Endometrium (tissue), 2 donors: ENCODE data around the gene GNAQ.
A peak's percentile ranks its signal among the peaks of the same experiment; 100 is the strongest.

Source experiments
- FAIRE-seq: peaks from 2 replicates; lab custom pipeline; 2012; peaks lifted over from hg19 to GRCh38; lab: Jason Lieb, UNC
- donor health status: control.
- donor health status: control.

The GNAQ gene

DNA sequence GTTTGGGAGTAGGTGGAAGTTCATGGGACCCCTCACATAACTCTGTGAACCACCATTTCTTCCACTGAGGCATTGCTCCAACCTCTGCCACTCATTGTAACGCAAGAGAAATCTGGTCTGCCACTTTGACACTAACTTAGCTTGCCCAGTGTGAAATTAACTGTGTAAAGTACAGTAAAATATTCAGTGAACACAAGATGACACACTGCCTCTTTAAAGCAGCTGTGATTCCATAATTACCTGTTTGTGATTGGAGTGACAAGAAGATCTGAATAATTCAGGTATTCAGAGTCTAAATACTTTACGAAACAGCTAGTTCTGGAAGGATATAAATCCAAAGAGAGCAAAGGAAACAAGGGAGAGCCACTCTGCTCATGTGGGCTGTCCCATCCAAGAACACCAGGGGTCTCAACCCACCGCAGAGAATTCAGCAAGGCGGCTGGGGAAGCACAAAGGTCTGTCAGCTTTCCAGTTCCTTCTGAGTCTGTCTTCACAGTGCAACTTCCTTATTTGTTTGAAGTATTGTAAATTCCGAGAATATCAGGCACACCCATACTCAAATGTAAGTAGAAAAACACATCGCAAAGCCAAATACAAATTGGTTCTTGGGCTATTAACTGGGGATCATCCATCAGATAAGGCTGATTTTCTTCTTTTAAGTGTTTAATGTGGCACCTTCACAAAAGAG lies 86.9 kb downstream of the GNAQ start:
- no peak for FAIRE-seq

DNA sequence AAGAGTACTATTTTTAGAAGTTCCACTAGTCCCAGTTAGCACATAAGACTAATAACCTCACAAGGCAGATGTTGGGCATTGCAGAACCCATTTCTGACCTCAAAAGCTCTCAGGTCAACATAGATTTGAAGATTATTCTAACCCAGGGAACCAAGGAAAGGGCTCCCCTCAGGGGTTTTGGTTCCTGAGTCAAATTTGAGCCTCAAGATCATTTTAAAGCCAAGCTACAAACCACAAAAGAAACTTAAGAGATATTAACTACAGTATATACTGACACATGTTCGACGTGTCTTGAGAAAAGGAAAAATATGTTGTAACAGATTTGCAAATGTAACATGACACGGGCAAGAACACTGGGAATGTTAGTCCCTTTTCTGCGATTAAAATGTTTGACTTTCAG lies 88.6 kb downstream of the GNAQ start:
- no peak for FAIRE-seq

DNA sequence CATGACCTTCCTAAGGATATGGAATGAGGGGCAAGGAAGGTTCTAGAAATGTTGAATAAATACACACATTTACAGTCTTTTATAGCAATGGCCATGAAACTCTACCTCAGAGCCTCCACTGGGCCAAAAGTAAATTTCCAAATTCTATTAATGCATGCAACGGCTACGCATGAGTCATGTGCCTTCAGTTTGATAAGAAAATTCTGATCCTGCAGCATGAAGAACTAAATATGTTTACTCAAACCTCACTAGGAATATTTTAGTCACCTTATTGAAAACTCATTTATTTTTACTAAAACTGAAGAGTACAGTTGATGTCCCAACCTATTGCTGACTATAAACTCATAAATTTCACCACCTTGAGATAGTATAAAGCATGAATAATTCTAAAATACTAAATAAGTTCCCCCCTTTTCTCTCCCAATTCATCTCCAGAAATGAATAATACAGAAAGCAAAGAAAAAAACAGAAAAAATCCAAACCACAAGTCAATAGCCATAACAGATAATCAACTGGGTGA lies 92.4 kb downstream of the GNAQ start:
- FAIRE-seq = no peak

DNA sequence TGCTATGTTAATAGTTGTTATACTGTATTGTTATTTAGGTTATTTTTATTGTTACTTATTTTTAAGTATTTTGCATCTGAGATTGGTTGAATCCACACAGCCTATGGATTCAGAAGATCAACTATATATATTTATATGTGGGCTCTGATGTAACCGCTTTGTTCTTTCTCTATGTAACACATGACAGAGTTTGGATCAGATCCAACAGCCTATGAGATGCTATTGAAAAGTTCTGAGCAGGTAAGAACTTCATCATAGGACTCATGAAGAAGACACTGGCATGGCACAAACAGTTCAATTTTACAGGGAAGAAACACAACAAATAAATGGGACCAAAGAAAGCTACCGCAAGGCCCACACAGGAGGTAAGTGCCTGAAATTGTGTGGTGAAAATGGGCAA lies 93.4 kb downstream of the GNAQ start:
- FAIRE-seq = no peak

DNA sequence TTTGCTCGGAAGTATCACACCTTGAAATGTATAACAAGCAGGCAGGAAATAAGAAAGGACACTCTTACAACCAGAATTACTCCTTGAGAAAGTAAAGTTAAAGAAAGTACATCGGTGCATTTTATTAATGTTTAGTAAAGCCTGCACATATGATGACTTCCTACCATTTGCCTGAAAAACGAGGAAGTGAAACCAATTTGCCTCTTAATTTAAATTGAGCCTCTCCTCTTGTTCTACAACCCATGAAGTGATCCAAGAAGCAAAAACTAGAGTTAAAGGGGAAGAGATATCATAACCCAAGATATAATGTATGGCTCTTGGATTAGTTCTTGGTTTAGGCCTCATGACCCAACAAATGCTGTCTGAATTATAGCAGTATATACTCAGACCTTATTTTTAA lies 95.6 kb downstream of the GNAQ start:
- no peak for FAIRE-seq

DNA sequence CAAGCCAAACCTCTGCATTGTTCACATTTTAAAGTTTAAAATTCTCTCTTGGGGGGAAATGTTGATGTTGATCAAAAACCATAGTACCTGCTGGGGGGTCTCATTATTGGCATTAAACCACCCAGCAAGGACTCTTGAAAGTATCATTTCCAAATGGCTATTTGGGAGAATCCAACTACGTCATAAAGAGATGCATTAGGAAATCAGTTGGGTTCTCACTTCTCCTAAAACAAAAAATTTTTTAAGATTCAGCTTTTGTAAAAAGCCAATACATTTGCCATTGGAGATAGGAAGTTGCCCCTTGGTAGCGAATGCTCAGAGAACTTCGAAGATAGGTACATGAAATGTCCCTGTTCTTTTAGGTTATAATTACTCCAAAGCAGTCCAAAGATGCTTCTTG lies 96.4 kb downstream of the GNAQ start:
- no peak for FAIRE-seq

DNA sequence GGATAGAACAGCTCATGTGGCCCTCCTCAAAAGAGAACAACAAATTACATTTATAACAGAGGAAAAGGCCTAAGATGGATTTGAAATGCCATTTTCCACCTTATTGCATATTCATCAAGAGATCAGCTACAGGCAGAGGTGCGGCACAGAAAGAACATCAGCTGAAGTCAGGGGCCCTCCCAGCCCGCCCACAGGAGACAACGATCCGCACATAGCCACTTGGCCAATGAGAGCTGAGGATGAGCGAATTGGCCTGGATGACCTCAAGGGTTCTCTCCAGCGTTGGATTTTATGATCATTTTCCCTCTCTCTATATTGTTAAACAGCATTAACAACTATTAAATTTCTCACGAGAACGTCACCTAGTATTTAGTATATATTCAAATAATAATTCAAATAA lies 97.6 kb downstream of the GNAQ start:
- no peak for FAIRE-seq

DNA sequence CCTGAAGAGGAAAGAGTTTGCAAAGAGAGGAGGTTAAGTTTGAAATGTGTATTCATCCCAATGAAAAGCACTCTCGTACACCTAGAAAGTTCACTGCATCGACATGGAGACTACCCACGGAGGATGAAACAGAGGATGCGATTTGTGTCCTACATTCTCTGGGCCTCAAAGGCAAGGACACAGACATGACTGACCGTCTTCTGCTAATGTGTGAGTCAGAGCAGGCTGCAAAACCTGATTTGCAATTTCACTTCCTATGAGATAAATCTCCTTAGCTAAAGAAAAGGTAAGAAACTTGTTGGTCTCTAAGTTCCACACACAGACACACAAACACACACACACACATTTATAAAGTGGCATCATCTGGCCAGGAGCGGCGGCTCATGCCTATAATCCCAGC lies 98.6 kb downstream of the GNAQ start:
- no peak for FAIRE-seq

DNA sequence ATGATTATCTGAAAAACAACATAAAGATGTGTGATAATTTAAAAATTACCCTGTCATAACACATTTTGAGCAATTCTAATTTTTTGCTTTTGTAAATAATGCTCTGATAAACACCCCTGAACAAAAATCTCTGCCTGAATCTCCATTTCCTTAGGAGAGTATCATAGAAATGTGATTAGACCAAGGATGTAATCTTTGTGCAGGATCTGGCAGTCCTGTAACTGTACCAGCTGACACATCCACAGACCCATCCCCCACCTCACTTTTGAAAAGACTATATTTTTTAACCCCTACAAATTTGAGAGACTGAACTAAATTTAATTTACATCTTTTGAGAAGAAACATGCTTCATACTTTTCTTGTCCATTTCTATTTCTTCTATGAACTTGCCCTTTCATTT lies 101.7 kb downstream of the GNAQ start:
- FAIRE-seq = no peak

DNA sequence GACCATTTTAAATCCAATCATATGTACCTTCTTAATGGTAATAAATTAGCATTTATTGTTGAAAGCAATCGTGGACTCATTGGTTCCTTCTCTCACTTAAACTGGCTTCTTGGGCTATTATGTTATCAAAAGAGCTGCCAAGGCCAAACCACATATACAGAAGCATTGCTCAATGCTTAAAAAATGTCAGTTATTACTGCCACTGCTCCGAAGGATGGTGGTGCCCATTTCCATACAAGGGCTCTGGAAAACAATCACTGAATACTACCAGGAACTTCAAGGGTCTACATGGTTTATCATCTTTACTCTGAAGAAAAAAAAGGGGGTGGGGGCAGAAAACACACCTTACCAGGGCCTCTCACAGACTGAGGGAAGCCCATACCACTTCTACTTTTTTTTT lies 104.3 kb downstream of the GNAQ start:
- FAIRE-seq = no peak

DNA sequence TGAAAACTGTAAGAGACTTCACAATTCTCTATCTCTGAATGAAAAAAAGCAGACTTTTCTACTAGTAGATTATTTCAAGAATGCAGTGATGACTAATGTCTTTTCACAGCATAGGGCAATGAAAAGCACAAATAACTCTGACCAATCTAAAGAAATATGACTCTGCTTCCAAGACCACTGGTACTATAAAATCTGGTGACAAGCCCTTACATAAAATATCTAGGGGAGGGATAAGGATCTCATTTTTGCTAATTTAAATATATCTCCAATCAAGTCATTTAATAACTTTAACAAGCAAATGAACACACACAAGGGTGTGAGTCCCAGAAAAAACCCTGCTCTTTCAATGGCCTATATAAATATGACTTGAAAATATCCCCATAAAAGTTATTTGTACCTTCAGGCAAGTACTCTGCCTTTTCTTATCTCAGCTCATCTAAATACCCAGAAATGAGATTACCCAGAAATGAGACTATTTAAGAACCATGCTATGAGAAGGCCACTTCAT lies 105.2 kb downstream of the GNAQ start:
- peak; percentile 77 for FAIRE-seq

DNA sequence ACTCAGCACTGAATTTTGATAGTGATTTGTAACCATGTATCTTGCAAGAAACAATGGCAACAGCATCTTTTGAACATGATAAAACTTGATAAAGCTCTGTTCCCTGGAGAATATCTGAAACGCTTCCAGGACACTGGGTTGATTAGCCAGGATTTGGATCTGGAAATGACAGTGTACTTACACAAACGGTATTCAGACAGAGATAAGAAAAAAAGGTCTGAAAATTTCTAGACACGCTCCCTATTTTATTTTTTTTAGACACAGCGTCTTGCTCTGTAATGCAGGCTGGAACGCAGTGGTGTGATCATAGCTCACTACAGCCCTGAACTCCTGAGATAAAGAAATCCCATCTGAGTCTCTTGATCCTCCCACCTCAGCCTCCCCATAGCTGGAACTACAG lies 109.0 kb downstream of the GNAQ start:
- no peak for FAIRE-seq

DNA sequence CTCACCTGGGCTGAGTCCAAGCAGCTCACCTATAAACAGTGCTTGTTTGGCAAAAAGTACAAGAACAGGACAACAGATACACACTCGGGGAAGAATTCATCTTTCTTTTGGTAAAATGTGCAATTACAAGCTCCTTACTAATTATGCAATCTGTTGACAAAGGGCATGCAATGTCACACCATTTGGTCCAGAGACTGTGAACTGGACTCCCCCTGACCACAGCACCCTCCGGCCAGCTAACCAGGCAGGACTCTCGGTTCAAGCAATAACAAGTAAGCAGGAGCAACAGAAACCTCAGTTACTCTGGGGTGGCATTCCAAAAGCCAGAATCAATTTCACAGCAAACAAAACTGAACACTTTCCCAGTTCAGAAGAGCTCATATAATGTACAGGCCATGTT lies 113.8 kb downstream of the GNAQ start:
- no peak for FAIRE-seq

DNA sequence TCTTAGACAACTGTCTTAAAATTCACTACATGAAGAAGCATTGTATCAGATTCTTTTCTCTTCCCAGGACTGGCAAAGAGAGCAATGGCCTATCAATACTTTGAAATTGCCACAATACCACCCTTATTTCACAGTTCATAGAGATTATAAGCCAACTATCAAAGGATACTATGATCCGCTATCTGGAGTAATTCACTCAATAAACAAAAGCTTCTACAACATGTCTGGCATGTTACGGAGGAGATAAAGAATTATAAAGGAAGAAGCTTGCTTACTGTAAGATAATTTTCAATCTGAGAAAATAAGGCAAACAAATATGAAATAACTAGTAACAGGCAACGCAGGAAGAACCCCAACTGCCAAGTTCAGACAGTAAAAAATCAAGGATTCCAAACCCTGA lies 114.8 kb downstream of the GNAQ start:
- FAIRE-seq = no peak

DNA sequence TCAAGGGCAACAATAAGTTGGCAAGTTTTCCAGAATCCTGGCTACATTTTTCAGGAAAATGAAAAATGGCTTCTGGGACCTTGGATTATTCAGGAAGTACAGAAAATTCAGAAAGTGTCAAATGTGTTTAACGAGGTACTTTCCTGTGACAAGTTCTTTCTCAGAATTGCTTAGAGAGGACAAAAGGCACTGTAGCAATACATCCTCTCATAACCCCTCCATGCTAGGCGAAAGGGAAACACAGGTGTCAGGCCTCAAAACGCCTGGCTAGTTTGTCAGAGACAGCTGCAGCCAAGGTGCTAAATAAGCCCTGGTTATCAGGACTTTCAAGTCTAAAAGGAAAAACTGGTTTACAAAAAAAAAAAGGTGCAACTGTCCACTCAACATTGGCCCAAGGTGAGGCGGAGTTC lies 115.2 kb downstream of the GNAQ start:
- FAIRE-seq = no peak

DNA sequence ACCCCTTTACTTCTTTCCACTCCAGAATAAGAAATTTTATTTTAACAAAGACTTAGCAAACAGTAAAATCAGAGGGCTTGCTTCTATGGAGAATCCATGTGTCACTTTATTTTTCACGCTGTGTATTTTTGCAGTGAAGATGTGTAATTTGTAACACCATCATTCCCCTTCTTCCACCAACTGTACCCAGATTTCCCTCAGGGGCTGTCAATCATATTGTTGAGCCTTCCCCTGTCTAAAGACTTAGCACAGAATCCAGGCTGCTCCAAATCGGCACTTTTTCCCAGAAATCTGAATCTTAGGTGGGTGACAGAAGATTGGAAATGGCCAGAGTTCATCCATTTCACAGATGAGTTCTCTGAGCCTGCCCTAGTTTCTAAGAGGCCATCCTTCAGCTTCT lies 115.9 kb downstream of the GNAQ start:
- no peak for FAIRE-seq

DNA sequence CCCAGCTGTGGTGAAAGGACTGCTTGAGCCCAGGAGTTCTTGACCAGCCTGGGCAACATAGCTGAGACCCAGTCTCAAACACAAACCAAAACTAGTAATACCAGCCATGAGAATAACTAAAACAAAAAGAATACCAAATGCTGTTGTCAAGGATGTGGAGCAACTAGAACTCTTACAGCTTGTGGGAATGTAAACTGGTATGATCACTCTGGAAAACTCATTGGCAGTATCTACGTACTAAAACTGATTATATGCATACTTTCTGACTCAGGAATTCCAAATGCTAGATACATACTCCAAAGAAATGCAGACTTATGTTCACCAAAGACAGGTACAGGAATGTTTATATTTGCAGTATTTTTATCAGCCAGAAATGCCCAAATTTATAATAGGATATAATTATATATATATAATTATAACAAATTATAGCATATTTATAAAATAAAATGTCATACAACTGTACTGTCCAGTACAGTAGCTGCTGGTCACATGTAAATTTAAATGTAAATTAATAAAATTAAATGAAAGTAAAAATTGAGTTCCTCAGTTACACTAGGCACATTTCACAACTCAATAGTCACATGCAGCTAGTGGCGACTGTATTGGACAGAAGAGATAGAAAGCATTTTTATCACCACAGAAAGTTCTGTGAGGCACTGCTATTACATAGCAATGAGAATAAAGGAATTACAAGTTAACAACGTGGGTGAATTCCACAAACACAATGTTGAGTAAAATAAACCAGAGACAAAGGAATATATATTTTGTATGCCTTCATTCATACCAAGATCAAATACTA lies 118.5 kb downstream of the GNAQ start:
- FAIRE-seq = no peak

DNA sequence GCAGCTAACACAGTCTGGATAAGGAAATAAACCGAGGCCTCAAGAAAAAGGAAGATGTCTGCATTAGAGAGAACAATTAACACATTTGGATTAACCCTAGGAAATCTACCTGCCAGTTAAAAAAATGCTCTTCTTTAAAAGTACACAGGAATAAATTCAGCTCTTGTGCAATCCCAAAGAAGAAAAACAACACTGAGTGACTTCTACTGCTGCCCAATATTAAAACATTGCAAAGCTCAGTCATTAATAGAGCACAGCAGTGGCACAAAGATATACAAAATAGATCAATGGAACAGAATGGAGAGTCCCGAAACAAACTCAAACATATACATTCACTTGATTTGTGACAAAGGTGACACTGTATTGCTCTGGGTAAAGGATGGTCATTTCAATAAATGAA lies 119.7 kb downstream of the GNAQ start:
- no peak for FAIRE-seq

DNA sequence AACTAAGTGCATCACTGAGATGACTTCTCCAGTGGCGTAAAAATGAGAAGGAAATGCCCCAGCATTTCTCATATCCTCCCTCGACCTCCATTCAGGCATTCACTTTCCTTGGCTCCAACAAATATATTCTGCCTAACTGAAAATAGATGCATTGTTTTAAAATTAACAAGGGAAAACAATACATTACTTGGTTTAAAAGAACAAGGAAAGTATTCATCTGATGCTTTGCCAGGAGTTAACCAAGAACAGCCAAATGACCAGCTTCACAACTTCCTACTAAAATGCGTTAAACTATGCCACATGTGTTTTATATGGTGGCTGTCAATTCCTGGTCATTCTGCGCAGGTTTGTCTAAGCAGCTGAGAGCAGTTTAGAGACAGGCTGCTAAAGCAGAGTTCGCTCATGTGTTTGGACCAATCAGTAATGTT lies 121.4 kb downstream of the GNAQ start:
- no peak for FAIRE-seq

DNA sequence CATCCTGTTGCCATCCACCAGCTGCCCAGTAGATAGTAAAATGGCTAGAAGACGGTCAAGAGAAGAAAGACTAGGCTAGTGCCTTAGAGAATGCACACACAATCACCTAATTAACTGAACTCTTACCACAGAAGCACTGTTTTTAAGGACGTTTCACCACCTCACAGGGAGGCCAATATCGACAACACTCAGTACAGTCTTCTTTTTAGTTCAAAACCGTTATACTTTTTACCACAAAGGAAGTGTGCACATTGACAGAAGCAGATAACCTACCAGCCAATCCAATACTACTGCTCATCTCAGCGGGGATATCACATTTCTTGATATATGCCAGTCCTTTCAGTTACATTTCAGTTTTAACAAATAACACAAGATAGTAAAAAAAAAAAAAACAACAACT lies 122.3 kb downstream of the GNAQ start:
- no peak for FAIRE-seq

DNA sequence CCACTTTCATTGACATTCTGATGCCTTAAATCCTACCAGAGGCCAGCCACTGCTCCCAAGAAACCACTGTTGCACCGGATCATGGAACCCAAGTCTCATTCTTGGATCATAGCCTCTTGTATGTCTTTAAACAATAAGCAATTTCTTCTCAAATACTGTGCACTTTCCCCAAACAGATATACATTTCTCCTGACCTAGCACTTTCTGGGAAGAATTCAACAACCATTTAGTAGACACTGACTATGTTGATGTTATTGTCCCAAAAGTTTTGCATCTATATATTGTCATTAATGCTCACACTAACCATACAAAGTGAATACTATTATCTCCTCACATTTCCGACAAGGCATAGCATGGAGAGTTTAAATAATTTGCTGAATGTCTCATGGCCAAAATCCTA lies 123.3 kb downstream of the GNAQ start:
- FAIRE-seq = no peak

DNA sequence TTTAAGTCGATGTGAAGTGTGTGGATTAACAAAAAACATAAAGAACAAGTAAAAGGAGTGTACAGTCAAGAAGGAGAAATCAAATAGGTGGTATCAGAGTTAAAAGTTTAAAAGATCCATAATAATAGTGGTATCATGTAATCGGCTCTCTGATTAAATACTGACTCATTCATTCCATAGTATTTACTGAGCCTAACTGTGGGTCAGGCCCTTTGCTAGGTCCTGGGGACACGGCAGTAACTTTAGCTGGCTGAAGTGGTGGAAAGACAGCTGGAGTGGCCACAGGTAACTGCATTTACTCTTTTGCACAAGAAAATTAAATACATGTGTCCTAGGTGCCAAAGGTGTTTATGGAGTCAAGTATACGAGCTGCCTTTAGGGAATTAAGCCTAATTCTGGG lies 124.0 kb downstream of the GNAQ start:
- no peak for FAIRE-seq

DNA sequence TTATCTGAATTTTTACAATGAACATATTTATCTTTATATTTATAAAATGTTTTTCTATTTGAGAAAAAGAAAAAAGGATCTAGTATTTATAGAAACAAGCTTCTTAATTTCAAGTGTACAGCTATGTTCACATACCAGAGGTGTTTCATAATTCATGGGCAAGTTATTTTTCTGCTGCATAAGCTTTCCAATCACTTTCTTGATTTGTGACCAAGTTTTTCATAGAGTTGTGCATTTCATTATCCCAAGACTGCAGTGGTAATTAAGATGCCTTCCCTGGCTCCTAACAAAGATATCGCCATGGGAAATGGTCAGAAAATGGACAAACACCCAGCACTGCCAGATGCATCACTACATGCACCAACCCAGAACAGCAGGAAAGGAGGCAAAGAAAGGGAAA lies 124.6 kb downstream of the GNAQ start:
- no peak for FAIRE-seq
